HG02798 (cell line): ENCODE data around the gene TXNRD2.
"Not testable (repeated sequence)": the region's sequence is repeated elsewhere in the genome, so short reads cannot be mapped to it uniquely, and the experiment has no call there.

ENCODE experiments used
- ATAC-seq: cut with Tn5 transposase; IDR thresholded peaks from one replicate; pipeline ENCODE4 v1.9.1; 2021; ENCODE audit warnings: mild to moderate bottlenecking; ENCODE audit not compliant: unreplicated experiment, poor library complexity

Gene TXNRD2

DNA sequence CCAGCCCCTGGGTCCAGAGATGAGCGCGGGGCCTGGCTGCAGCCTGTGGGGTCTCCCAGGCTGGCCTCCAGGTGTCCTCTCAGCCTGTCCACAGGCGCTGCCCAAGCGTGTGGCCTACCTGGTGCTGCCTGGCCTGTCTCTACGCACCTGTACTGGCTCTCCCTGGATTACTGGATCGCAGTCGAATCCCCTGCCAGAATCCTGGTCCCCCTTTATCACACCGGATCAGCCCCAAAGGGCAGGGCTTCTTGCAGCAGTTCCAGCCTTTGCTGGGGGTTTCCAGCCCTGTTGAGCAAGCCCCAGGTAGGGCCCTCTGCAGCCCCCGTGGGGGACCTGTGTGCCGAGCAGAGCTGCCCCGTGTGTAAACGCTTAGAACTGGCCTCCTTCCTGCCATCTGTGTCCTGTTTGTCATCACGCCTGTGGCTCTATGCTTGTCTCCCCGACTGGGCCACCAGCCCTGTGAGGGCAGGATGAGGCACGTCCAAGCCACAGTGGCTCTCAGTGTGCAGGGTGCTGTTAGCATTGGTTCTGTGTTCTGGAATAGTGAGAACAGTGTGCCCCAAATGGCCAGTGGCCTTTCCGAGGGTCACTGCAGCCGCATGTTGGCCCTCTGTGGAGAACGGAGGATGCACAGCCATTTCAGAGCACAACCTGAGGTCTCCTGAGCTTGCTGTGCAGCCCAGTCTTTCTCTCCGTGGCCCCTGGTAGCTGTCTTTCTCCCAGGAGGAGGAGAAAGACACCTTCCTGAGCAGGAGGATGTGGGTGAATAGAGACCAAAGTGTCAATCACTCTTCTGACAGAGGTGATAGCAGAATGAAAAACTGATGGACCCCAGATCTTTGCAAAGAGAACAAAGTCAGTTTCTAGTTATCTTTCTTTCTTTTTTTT lies 13.9 kb upstream of the TXNRD2 start:
- ATAC-seq = no peak

DNA sequence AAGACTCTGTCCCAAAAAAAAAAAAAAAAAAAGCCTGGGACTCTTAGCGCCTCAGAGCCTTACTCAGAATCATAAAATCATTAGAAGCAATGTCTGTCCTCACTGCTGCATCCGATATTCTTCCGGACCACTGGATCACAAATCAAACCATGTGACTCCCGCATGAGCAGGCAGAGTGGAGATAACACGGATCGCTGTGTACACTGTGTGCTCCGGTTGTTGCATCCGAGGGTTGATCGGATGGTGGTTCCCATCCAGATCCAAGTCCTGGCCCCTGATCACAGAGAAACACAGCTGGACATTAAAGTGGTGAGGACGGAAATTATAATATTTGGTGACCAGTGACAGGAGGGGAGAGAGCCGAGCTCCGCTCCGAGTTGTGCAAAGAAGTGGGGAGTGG lies 9.7 kb upstream of the TXNRD2 start:
- no peak for ATAC-seq

DNA sequence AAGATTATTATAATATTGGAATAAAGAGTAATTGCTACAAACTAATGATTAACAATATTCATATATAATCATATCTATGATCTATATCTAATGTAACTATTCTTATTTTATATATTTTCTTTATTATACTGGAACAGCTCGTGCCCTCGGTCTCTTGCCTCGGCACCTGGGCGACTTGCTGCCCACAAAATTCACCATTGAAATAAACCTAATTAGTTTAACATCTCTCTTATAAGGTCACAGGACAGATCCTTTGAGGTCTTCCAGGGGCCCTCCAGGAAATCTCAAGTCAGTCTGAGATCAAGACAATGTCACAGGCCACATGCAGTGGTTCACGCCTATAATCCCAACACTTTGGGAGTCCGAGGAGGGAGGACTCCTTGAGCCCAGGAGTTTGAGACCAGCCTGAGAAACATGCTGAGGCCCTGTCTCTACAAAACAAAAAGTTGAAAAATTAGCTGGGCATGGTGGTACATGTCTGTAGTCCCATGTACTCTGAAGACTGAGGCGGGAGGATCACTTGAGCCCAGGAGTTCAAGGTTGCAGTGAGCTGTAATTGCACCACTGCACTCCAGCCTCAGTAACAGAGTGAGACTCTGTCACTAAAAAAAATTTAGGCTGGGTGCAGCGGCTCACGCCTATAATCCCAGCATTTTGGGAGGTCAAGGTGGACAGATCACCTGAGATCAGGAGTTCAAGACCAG lies 6.6 kb upstream of the TXNRD2 start:
- no peak for ATAC-seq

DNA sequence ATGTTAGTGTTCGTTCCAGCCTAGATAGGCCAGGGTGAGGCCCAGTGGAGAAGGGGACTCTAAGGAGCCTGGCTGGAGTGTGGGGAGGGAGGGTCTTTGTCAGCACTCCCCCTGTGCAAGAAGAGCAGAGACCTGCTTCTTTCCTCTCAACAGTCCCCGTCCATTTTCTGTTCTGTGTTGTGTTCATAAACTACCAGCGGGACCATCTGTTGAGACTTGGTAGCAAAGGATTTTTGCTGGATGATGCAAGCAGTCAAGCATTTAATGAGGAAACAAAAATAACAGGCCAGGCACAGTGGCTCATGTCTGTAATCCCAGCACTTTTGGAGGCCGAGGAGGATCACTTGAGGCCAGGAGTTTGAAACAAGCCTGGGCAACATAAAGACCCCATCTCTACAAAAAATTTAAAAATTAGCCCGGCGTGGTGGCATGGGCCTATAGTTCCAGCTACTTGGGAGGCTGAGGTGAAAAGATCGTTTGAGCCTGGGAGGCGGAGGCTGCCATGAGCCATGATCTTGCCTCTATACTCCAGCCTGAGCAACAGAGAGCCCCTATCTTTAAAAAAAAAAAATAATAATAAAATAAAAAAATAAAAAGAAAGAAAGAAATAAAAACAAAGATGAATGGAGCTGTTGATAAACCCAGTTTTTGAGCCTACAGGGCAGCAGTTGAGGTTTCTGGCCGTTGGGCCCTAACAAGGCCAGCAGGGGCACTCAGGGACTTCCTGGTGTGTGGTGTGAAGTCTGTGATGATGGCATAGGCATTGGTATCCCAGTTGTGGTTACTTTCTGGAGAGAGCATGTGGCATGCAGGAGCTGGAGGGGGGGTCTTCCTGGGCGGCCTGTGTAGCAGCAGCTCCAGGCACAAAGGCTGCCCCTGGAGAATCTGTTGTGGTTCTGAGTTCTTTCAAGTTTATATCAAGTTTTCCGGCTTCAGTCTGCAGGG lies 1.7 kb upstream of the TXNRD2 start:
- ATAC-seq = no peak

DNA sequence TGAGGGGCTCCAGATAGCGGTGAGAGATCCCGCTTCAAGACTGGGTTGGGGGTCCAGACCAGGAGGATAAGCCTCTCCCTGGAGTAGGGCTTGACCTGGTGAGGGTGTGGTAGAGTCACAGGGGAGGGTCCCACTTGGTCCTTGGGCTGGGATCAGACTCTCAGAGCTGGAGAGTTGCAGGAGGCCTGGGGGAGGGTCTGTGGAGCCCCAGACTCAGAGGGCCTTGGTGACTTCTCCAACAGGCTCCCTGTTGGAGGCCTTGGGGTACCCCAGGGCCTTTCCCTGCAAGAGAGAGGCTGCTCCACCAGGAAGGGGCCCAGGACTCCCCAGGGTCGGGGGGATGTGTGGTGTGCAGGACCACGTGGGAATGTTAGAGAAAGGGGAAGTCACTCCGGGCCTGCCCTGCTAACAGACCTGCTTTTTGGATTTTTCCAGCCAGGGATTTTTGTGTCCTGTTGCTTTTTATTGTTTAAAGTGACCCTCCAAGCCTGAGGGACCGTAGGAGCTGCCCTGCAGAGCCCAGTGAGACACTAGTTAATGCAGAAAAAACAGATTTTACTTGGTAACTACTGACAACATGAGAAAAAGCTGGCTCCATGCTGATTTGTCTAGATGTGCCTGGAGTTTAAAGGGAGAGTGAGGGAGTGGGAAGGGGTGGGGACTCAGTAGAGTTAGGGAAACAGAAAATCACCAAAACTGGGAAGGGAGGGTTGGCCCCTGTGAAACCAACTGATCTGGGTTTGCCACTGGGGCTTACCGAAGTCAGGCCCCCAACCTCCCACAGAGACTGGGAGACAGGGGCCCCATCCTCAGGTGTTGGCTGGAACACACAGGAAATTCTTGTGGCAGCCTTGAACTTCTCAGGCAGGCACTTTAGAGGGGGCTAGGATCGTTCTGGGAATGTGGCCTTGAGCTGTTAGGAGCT lies 801 bp upstream of the TXNRD2 start:
- ATAC-seq = peak; percentile 18

DNA sequence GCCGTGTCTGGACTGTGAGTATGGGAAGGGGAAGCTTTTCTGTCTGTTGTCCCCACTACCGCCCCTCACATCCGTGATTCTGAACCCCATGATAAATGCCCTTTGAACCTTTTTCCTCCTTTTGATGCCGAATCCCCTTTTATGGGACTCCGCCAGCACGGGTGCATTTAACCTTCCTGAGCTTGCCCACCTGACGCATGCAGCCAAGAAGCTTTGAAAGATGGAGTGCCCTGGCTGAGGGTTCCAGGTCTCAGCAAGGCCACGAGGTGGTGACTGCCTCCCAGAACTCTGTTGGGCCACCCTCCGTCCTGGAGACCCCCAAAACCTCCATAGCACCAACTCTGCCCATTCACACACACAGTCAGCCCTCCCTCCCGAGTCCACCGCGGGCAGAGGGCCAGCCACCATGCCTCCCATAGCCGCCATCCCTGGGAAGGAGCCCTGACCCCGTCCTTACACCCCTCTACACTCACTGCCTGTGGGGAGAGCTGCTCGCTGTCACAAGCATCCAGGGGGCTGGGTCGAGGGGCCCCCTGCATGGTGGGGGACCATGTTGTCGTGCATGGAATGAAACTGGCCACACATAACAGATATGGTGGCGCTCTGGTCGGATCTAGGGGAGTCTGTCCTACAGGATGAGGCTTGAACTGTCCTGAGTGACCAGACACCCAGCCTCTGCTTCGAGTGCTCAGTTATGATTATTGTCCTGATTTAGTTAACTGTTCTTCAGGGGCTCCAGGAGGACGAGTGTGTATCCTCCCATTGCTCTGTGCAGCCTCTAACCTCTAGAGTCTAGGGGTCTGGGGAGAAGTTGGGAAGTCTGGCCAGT lies 868 bp downstream of the TXNRD2 start:
- ATAC-seq = peak; percentile 9

DNA sequence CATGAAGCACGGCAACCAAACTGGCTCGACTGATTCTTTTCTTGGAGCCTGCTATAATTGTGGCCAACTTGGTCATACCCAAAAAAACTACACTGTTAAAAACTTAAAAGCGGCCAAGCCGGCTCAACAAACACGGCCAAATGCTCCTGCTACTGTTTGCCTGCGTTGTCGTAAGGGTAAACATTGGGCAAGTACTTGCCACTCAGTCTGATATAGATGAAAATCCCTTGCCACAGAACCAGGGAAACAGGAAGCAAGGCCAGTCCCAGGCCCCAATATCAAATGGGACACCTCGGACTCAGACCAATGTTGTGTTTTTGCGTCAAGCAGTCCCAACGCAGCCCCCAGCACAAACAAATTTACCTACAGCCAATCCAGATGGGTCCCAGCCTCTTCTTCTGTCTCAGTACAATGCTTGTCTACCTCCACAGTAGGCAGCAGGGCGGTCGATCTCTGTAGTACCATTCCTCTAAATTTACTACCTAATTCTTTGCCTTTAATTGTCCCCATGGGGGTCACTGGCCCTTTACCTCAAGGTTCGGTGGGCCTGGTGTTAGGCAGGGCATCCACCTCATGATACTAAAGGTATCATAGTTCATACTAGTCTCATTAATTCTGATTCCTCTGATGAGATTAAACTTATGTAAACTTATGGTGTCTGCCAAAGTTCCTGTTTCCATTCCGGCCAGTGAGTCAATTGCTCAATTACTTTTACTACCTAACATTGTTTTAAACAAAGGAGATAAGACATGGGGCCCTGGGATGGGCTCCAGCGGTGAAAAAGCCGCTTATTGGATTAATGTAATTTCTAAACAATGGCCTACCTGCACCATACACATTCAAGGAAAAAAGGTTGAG lies 3.8 kb downstream of the TXNRD2 start:
- no peak for ATAC-seq

DNA sequence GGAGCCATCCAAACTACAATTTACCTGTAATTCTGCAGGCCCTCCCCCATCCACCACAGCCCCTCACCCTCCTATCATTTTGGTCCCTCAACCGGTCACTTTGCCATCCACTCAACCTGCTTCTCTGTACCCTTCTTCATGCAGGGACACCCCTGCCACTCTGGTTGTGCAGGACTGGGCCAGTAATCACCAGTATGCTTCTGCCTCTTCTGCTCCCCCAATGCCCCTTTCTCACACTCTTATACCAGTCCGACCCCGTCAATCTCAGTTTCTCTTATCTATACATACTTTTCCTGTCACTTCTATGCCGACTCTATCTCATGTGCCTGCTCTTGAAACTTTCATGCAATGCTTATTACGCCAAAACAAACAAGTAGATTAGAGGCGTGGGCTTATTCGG lies 5.1 kb downstream of the TXNRD2 start:
- no peak for ATAC-seq

DNA sequence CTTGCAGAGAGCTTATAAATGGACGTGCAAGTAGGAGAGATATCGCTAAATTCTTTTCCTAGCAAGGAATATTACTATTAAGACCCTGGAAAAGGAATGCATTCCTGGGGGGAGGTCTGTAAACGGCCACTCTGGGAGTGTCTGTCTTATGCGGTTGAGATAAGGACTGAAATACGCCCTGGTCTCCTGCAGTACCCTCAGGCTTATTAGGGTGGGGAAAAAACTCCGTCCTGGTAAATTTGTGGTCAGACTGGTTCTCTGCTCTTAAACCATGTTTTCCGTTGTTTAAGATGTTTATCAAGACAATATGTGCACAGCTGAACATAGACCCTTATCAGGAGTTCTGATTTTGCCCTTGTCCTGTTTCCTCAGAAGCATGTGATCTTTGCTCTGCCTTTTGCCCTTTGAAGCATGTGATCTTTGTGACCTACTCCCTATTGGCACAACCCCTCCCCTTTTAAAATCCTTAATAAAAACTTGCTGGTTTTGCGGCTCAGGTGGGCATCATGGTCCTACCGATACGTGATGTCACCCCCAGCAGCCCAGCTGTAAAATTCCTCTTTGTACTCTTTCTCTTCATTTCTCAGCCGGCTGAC lies 6.4 kb downstream of the TXNRD2 start:
- ATAC-seq = not testable (repeated sequence)

DNA sequence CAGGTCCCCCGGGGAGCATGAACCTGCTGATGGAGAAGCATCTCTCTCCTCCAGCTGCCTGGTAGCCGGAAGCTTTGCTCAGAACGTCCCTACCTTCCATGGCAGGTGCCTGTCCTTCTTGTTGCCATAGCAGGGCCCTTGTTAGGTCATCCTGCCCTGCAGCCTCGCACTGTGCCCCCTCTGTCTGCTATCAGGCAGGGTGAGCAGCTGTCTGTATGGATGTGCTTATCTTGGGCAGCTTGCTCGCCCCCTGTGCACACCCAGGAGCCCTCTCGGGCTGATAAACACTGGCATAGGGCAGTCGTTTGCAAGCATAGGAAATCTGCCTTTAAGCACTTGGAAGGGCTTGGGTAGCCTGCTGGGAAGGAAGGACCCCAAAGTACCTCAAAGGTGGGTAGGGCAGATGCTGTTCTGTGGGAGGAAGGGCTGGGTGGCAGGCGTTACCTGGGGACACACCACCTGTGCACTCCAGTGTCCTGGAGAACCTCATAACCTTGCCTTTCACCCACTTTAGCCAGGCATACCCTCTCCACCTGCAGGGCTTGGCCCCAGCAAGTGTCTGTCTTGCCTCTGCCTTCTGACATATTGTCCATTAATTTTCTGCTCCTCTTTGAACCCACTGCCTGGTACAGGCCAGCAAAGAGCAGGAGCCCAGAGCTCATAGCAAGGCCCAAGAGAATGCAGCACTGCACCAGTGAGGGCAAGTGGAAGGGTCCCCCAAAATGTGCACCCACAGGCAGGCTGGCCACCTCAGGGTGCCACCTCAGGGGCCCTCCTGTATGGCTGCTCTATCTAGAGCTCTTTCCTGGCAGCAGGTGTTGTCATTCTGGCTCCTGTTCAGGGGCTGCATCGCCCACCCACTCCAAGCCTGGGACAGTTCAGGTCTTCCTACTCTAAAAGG lies 8.0 kb downstream of the TXNRD2 start:
- no peak for ATAC-seq

DNA sequence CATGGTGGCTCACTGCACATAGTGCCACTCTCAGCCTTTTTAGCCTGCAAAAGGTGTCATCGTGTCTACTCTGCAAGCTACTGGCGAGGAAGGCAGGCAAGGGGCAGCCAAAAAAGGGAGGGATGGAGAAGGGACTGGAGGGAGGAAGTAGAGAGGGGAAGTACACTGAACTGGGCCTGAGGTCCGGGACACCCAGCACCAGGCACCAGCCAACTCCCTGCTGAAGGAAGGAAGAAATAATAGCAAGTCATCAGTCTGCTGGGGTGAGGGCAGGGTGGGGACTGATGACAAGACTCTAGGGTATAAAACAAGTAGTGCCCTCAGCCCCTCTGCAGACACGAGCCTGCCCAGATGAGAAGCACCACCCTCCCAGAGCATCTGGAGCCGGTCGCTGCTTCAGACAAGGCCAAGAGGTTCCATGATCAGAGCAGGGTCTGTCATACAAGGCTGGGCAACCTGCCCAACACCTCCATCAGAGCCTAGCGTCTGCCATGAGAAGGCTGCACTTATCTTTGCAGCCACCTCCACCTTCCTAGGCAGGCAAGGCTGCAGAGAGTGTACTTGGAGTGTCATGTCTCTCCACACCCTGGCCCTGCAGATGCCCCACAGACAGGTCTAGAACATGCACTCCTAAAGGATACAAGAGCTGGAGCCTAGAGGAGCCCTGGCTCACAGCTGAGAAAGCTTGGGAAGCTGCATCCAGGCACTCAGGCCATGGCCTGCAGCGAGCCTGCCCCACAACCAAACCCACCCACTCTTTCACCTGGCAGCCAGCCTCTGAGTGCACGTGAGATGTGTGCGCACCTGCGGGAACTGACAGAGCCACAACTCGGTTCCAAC lies 9.0 kb downstream of the TXNRD2 start:
- no peak for ATAC-seq

DNA sequence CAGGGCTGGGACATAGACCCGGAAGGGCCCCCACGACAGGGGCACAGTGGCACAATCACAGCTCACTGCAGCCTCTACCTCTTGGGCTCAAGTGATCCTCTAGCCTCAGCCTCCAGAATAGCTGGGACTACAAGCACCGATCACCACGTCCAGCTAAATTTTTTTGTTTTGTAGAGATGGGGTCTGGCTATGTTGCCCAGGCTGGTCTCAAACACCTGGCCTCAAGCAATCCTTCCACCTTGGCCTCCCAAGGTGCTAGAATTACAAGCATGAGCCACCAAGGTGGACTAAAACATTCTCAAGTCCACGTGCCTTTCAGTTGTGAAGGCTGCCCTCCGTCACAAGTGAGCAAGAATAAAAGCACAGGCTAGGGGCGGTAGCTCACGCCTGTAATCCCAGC lies 10.1 kb downstream of the TXNRD2 start:
- ATAC-seq = no peak

DNA sequence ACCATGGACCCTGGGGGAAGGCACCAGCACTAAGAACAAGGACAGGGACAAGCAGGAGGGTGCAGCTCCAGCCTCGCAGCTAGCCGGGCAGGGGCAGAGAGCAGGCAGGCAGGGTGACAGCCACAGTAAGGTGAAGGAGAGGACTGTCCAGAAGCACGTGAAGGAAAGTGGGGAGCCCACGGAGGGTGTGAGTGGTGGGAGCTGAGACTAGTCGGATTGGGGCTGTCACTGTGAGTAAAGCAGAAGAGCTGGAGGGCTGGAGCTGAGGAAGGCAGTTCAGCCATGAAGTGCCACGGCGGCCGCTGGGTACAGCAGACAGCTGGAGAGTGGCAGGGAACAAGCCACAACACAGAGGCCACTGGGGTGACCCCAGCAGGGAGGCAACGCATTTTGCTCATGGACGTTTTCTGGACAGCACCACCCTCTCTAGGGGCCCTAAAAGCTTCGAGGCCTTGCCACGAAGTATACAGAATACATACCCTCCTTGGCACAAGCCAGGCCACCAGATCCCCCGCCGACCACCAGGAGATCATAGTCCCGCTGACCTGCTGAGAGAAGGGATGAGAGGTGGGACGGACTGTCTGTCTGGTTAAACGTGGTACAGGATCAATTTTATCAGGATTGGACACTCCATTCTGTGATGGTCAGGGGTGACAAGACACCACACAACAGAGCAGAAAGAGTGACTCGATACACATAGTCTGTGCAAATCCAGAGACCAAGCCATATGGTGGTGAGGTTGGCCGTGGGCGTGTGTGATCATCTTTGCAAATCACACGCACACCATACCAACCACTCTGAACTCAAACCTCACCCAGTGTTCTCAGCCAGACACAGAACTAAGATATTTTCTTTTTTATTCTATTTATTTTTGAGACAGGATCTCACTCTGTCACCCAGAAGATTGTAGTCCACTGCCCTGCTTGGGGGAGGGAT lies 10.8 kb downstream of the TXNRD2 start:
- ATAC-seq = no peak
